Embryonic facial prominence (tissue), 1 donor: ENCODE results near the gene ADGRV1.
A peak's percentile ranks its signal among the peaks of the same experiment; 100 is the strongest.
"Not testable (repeated sequence)": the region's sequence is repeated elsewhere in the genome, so short reads cannot be mapped to it uniquely, and the experiment has no call there.

Experiments
- DNase-seq: peaks from one replicate; pipeline ENCODE4 v3.0.0-alpha.2; 2016; ENCODE audit errors: extremely low spot score

Gene ADGRV1

GRCh38 chr5:90909101-90909503 is 350.5 kb downstream of the ADGRV1 start:
- DNase-seq = no peak

- no peak for DNase-seq
These were observed 351.3 kb downstream of the ADGRV1 start for GRCh38 chr5:90909940-90910339.

- no peak for DNase-seq
These were observed 352.6 kb downstream of the ADGRV1 start for GRCh38 chr5:90911169-90911568.

- no peak for DNase-seq
These were observed 353.9 kb downstream of the ADGRV1 start for GRCh38 chr5:90912476-90912875.

GRCh38 chr5:90915393-90915792 is 356.8 kb downstream of the ADGRV1 start:
- no peak for DNase-seq

- DNase-seq = no peak
These were observed 358.6 kb downstream of the ADGRV1 start for GRCh38 chr5:90916947-90917800.

- DNase-seq = no peak
These were observed 359.5 kb downstream of the ADGRV1 start for GRCh38 chr5:90917928-90918668.

- DNase-seq = no peak
These were observed 362.9 kb downstream of the ADGRV1 start for GRCh38 chr5:90921418-90921973.

- DNase-seq = not testable (repeated sequence)
These were observed 365.6 kb downstream of the ADGRV1 start for GRCh38 chr5:90924222-90924621.

GRCh38 chr5:90929013-90929839 is 370.6 kb downstream of the ADGRV1 start:
- not testable (repeated sequence) for DNase-seq

GRCh38 chr5:90930062-90930461 is 371.5 kb downstream of the ADGRV1 start:
- no peak for DNase-seq

- DNase-seq = no peak
These were observed 372.3 kb downstream of the ADGRV1 start for GRCh38 chr5:90930756-90931431.

GRCh38 chr5:90932052-90932699 is 373.6 kb downstream of the ADGRV1 start:
- DNase-seq = peak; percentile 43

- no peak for DNase-seq
These were observed 374.7 kb downstream of the ADGRV1 start for GRCh38 chr5:90933298-90933697.

- no peak for DNase-seq
These were observed 375.6 kb downstream of the ADGRV1 start for GRCh38 chr5:90934091-90934719.

GRCh38 chr5:90934738-90935137 is 376.1 kb downstream of the ADGRV1 start:
- no peak for DNase-seq

- DNase-seq = no peak
These were observed 380.6 kb downstream of the ADGRV1 start for GRCh38 chr5:90939211-90939610.

GRCh38 chr5:90940227-90940995 is 381.8 kb downstream of the ADGRV1 start:
- DNase-seq = peak; percentile 36

- no peak for DNase-seq
These were observed 382.6 kb downstream of the ADGRV1 start for GRCh38 chr5:90941002-90941720.
